B cell (primary cell): ENCODE data around the gene MRPL32.

Experiments
- CTCF ChIP-seq: fragments of 200-600 bp; IDR thresholded peaks from one replicate; pipeline ENCODE4 v1.8.0; 2022; ENCODE audit warnings: antibody characterized with exemption, mild to moderate bottlenecking
- EZH2 ChIP-seq: IDR thresholded peaks from 2 replicates; pipeline ENCODE4 v1.6.1; 2012; ENCODE audit warnings: borderline replicate concordance, low read depth, mild to moderate bottlenecking, moderate library complexity, low read length; ENCODE audit not compliant: insufficient read depth, poor library complexity, severe bottlenecking

DNA sequence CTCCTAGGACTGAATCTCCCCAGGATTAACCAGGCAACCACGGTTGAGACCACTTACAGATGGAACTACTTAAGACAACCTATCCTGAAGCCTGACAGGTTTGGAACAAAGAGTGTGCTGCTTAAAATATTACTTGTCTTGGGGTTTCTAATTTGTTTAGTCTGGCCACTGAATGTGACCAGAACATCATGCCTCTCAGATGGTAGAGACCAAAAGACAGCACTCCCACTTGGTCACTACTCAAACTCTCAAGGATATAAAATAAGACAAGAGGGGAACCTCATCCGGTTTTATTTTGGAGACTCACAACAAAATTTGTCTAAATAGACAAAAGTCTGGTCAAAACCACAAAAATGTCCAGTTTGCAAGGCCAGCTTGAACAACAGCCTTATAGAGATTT is 15.3 kb downstream of the MRPL32 start:
- no peak for TF ChIP-seq CTCF
- no peak for TF ChIP-seq EZH2
